GM19372 (cell line): ENCODE data around the gene PLA2G15.

ENCODE experiments used
- ATAC-seq: cut with Tn5 transposase; IDR thresholded peaks from one replicate; pipeline ENCODE4 v1.9.1; 2021; ENCODE audit warnings: mild to moderate bottlenecking, low read depth, moderate library complexity; ENCODE audit not compliant: unreplicated experiment

PLA2G15 gene, protein sequence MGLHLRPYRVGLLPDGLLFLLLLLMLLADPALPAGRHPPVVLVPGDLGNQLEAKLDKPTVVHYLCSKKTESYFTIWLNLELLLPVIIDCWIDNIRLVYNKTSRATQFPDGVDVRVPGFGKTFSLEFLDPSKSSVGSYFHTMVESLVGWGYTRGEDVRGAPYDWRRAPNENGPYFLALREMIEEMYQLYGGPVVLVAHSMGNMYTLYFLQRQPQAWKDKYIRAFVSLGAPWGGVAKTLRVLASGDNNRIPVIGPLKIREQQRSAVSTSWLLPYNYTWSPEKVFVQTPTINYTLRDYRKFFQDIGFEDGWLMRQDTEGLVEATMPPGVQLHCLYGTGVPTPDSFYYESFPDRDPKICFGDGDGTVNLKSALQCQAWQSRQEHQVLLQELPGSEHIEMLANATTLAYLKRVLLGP

DNA sequence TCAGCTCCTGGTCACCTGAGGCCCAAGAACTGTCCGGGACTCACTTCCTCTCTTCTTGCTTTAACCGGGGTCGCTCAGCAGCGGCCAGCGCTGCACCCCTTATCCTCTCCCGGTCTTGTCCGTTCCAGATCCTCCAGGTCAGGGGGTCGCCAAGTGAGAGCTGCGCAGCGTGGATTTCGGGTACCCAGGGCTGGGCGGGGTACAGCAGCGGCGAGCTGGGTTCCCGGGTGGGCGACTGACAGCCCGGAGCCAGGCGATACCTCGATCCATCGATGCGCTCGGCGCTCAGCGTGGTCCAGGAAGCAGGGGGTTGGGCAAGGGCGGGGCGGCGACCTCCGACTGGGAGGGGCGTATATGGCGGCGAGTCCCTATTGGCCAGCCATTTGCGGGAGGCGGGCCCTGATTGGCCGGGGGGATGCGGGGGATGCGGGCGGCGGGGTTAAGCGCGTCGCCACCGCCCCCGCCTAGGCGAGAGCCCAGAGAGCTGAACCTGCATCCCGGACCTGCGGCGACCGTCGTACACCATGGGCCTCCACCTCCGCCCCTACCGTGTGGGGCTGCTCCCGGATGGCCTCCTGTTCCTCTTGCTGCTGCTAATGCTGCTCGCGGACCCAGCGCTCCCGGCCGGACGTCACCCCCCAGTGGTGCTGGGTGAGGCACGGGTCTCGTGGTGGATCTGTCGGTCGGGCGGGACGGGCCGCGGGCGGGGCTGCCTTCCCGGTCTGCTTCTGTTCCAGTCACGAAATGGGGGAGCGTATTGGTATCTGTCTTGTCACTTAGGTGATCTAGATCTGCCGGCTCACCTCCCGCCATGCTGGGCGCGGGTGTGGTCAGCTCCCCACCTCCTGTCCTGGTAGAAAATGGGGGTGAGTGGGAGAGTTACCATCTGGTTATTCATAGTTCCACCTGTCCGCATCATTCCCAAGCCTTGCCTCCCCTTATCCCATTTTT lies at the start of gene PLA2G15:
TSS of gene PLA2G15 (plus strand) at position 471 of the 951 bp plus-strand sequence. CDS start at position 525, 54 bp downstream.
- ATAC-seq: peak; percentile 90

DNA sequence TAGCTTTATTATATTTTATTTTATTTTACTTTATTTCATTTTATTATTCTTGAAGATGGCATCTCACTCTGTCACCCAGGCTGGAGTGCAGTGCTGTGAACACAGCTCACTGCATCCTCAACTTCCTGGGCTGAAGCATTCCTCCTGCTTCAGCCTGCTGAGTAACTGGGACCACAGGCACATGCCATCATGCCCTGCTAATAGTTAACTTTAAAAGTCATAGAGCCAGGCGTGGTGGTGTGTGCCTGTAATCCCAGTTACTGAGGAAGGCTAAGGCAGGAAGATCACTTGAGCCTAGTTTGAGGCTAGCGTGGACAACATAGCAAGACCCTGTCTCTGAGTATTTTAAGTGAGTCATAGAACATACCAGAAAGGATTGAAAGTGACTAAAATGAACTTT lies 47.9 kb upstream of the PLA2G15 start:
- ATAC-seq: no peak

DNA sequence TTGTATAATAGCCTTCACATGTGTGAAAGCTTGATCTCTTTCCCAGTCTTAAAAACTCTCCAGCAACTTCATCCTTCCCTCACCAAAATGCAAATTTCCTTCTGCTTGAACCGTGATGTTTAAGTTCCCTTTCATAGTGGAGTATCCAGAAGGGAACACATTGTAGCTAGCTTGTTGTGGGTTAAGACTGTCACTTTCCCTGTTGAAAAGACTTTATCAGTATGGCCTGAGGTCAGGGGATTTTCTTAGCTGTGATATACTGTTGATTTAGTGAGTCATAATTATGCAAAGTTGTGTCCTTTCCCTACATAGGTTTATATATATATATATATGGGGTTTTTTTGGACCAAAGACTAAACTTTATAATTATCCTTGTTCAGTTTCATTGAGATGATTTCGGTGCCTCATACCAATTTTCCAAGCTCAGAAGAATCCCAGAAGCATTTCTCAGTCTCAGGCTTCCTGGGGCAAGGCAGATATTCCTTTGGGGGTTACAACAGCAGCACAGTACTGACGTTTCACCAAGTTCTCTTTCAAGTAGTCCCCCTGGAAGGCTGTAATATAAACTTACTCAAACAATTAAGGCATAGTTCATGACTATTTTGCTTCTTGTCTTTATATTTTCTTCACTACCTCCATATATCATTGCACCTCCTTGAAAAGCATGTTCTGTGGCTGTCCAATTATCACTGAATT lies 44.9 kb upstream of the PLA2G15 start:
- ATAC-seq: no peak

DNA sequence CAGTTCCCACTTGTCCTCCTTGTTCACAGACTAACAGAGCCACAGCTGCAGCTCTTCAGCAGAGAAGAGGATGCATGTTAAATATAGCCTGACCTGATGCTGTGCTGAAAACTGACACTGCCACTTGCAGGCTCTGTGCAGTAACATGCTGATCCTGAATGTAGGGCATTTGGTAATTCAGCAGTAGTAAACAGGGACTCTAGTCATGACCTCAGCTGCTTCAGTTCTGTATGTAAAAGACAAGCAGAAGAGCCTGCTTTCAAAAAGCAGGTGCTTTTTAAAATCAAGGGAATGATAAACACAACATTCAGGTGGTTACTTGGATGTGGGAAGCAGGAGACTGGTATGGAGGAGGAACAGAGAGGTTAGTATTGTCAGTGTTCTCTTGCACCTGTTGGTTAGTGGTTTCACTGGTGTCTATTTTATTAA lies 43.1 kb upstream of the PLA2G15 start:
- ATAC-seq: no peak

DNA sequence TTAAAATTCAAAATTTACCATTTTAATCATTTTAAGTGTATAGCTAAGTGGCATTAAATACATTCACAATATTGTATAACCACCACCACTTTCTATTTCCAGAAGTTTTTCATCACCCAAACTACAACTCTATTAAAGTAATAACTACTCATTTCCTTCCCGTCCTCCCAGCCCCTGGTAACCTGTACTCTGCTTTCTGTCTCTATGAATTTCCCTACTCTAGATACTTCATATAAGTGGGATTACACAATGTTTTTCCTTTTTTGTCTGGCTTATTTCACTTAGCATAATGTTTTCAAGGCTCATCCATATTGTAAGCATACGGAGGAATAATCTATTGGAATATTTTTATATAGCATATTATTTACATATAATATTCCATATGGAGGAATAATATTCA lies 38.9 kb upstream of the PLA2G15 start:
- ATAC-seq: no peak

DNA sequence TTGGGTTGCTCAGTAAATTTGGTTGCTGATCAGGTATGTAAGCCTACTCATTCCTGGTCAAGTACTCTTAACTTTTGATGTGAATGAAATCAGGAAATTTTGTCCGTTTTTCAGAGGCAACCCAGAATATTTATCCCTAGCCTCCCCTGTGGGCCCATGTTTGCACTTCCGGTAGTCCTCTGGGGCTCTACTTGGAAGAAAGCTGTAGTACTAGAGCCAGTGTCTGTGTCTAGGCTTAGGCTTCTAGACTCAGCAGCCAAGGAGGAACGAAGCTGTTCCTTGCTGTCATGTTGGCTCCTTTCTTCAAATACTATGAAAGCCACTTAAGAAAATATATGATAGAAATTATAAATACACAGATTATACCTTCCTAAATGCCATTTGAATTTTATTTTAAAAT lies 30.4 kb upstream of the PLA2G15 start:
- ATAC-seq: no peak

DNA sequence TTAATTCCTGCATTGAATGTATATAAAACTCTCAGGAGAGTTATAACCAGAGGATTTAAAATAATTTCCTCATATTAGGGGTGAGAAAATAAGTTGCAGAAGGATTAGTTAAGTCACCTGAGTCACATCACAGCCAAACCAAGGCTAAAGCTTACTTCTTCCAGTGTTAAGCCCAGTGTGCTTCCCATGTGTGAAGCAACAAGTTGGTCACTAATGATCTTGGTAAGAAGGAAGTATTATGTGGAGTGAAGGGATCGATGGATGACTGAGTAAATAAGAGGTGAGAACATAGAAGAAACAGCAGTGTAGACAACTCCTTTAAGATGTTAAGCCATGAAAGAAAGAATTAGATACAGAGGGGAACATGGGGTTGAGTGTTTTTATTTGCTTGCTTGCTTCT lies 29.9 kb upstream of the PLA2G15 start:
- ATAC-seq: no peak

DNA sequence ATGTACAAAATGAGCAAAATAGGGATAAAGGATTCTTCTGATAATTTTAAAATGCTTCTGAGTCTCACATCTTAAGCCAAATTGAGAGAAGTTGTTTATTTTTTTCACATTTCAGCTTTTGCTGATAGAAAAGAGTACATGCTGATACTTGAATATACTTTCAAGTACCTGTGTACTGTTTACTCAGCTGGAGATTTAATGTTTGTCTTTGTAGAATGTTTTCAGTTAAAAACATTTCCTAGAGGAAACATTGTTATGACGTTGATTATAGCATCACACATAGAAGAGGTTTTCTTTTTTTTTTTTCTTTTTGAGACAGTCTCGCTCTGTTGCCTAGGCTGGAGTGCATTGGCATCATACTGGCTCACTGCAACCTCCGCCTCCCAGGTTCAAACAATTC lies 28.9 kb upstream of the PLA2G15 start:
- ATAC-seq: no peak

DNA sequence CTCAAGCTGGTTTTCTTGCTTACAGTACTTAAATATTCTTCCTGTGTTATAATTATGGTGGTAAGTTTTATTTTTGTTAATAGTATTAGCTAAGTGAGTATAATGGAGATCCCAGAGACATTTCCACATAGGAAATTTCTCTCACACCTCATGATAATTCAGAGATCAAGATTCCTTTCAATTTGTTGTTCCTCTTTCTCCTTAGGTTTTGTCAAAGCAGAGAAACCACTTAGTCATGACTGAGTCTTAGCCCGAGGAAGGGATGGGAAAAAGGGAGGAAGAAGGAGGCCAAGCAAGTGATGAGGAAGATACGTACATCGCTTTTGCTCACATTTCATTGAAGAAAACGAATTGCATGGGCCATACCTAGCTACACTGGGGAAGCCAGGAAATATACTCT lies 27.7 kb upstream of the PLA2G15 start:
- no peak for ATAC-seq

DNA sequence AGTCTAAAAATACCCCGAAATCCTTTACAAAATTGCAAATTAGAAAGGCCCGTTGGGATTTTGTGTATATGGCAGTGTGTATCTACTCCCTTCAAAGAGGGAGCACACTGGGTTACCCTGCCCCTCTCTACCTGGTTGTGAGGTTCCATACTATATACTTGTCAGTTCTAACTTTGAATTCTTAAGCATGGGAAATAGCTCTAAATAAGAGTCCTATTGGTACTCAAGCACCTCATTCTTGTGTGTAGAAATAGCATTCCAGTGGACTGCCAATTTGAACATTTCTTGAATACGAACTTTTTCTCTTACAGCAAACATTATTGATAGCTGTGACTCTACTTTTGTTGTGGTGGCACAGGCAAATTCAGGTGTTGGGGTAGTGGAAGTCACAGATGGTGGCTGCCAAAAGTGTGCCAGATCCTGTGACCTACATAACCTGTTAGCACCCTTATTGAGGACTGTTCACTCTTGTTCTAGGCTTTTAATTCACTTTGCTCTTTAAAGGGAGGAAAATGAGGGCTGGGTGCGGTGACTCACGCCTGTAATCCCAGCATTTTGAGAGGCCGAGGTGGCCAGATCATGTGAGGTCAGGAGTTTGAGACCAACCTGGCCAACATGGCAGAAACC lies 25.3 kb upstream of the PLA2G15 start:
- no peak for ATAC-seq

DNA sequence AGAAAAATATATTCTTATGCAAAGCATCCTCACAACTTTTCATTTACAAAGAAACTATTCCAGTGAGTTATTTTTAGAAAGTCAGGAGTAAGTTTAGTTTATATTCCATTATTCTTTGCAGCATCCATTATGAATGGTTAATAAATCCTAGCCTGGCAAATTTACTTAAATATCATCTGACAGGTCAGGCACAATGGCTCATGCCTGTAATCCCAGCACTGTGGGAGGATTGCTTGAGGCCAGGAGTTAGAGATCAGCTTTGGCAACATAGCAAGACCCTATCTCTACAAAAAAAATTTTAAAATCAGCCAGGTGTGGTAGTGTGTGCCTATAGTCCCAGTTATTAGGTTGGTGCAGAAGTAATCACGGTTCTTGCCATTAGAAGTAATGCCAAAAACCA lies 22.1 kb upstream of the PLA2G15 start:
- ATAC-seq: no peak

DNA sequence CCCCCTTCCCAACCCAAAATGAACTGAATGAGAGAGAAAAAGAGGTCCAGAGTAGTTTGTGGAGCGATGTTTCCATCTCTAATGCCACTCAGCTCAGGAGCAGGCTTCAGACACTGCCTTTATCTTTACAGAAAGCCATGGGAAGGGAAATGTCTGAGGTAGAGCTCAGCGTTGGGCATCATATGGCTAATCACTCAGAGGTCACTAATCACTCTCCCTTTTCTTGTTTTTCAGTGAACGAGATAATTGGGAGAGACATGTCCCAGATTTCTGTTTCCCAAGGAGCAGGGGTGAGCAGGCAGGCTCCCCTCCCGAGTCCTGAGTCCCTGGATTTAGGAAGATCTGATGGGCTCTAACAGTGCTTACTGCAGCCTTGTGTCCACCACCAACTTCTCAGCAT lies 19.1 kb upstream of the PLA2G15 start:
- no peak for ATAC-seq

DNA sequence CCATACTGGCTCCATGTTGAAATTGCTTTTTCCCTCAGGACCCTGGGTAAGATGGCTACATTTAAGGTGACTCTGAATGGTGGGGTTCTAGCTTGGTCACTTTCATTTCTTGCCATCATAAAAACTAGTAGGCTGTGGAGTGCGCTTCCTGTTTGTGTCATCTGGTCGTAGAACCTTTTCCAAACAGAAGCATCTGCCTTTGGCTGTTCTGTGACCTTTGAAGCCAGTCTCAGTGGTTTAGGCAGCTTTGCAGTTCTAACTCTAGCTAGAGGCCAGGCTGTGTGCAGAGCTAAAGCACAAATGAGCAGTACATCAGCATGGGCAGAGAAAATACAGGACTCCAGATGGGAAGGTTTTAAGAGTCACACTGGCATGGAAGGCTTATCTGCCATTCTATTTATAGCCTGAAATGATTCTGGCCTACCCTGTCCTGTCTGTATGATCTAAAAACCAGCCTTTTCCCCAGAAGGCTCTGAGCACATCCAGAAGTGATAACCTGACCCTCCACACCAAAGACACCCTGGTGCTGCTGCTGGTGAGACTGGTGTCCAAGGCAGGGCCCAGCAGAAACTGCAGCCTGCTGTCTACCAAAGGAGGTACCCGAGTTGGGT lies 17.9 kb upstream of the PLA2G15 start:
- ATAC-seq: no peak

DNA sequence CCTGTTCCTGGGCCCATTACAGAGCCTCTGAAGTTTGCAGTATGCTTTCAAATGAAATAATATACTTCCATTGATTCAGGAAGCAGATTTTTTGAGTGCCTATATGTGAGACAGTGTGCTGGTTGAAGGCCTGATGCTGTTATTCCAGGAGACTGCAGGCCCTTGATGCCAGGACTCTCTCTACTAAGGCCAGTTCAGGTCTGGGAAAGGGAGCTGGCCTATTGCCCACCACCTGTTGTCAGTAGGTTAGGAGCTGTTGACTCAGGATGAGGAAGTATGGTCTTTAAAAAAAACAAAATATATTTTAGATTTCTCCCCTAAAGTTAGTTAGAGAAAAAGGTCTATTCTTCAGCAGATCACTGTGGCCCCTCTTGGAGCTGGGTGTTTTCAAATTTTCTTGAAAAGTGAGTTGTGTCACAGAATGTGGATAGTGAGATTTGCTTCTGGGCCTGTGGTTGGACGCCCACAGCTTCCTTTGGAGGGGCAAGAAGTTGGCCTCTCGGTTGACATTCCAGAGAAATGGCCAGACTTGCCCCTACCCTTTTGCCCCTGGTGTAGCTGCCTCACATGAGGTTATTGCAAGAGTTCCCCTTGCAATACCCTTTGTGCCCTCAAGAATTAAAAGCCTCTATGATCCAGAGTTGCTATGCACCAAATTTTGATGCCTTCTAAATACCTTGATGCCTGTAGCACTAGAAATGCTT lies 17.2 kb upstream of the PLA2G15 start:
- ATAC-seq: no peak

DNA sequence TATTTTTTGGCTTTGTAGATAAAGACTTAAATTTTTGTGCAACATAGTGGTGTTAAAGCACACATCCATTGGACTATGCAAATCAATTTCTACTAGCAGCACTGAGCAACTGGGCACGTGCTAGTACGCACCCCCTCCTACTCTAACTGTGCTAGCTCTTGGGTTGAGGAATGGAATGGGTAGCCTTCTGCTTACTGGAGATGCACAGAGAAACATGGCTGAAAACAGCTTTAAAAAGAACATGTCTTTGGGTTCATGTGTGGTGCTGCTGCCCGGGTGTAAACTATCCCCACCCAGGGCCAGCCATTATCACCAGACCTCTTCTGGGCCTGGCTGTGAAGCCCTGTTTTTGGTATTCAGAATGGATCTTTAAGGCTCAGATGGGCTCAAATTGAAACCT lies 16.5 kb upstream of the PLA2G15 start:
- no peak for ATAC-seq

DNA sequence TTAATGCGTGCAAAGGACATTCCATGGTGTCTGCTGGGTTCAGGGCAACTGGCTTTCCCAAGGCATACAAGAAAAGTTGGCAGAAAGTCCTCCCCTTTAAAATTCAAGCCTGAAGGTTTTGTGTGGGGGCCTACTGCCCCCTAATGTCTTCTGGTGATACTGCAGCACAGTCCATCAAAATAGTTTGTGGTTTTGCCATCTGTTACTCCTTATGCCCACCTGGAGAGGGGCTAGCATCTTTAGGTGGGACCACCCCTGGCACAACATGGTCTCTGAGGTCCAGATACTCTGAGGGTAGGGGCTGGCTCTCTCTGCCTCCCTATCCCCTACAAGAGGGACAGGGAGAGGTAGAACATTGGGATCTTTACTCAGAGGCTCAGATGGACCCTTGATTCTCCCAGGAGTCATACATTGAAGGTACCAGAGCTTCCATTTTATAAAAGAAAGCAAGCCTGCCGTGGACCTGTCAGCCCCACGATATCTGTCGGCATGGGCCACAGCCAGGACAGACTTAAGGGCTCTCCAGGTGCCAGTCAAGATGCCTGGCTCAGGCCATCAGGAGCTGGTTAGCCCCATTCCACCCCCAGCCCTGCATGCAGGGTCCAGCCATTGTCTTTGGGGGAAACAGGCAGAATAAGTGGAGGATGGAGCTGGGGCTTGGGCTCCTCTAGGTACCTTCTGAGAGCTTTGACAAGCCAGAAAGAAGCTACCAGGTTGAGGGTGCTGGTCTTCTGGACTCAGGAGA lies 15.6 kb upstream of the PLA2G15 start:
- no peak for ATAC-seq

DNA sequence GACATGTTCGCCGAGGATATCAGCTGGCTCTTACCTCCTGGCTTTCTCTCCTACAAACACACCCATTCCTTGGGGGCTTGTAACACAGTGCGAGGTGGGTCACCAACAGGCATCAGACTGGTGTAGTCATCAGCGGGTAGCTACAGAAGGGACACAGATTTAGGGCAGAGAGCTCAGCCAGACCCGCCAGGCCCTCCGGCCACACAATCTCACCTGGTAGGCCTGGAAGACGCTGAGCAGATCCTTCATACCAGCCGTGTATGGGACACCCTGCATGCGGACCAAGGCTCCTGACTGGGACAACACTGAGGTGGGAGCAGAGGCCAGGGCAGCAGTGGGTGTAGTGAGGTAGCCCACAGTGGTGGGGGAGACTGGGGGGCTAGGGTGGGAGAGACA lies 15.0 kb upstream of the PLA2G15 start:
- ATAC-seq: no peak

DNA sequence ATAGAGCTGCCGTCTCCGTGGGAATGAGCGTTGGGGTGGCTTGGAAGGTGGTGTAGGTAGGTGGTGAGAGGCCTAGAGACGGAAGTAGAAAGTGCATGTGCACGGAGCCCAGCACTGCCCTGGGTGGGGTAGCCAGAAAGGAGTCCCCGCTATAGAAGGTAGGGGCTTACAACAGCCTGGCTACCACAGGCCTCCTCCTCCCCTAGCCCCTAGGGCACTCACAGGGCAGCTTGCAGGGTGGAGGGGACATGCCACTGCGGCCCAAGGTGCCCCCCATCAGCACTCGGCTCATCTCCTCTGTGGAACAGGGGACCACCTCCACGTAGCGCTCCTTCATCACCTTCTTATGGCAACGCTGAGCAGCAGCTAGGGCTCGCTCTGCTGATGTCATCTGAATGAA lies 14.2 kb upstream of the PLA2G15 start:
- ATAC-seq: no peak
